ENCODE results near the gene ESPN.
A peak's percentile ranks its signal among the peaks of the same experiment; 100 is the strongest.
"Not testable (repeated sequence)": the region's sequence is repeated elsewhere in the genome, so short reads cannot be mapped to it uniquely, and the experiment has no call there.

The ESPN gene

GRCh38 chr1:6424619-6425593, at the start of gene ESPN:
ESPN (plus strand) TSS chr1:6424776; CDS start chr1:6424956, 180 bp downstream.
- DNase-seq: no peak

DNA sequence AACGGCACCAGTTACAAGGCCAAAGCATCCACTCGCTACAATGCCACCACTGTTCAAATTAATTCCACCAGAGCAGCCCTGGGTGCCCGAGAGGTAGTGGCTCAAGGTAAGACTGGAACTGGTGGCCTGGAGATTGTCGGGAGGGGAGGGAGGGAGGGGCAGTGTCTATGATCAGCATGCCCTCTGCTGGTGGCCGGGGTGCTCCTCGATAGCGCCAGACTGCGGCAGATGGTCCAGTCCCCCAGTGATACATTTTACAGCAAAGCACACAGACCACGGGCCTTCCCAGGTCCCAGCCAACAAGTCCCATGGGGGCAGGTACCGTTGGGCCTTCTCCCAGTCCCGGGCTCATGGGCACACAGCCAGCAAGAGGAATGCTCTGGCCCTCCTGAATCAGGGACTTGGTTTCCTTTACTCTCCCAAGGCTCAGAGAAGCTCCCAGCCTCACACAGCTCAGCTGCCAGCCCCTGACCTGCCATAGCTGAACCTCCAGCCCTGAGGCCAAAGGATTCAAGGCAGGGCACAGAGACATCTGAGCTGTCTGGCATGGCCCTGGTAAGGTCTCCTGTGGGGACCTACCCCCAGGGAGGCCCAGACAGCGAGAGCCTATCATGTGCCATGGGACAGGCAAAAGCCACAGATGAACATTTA, 46.4 kb upstream of the ESPN start:
- no peak for DNase-seq

- DNase-seq: no peak
Observed at GRCh38 chr1:6380037-6380436, 44.5 kb upstream of the ESPN start.

DNA sequence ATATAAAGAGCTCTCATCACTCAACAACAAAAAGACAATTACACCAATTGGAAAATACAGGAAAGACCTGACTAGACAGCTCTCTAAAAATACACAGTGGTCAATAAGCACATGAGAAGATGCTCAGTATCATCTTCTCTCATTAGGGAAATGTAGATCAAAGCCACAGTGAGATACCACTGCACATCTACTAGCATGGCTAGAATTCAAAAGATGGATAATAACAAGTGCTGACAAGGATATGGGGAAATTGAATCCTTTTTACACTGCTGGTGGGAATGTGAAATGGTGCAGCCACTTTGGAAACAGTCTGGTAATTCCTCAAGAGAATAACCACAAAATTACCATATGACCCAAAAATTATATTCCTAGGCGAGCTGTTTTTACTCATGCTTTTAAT, 40.4 kb upstream of the ESPN start:
- DNase-seq: no peak

- no peak for DNase-seq
Observed at GRCh38 chr1:6384962-6385361, 39.6 kb upstream of the ESPN start.

- peak; percentile 73 for DNase-seq
Observed at GRCh38 chr1:6385488-6386191, 38.9 kb upstream of the ESPN start.

DNA sequence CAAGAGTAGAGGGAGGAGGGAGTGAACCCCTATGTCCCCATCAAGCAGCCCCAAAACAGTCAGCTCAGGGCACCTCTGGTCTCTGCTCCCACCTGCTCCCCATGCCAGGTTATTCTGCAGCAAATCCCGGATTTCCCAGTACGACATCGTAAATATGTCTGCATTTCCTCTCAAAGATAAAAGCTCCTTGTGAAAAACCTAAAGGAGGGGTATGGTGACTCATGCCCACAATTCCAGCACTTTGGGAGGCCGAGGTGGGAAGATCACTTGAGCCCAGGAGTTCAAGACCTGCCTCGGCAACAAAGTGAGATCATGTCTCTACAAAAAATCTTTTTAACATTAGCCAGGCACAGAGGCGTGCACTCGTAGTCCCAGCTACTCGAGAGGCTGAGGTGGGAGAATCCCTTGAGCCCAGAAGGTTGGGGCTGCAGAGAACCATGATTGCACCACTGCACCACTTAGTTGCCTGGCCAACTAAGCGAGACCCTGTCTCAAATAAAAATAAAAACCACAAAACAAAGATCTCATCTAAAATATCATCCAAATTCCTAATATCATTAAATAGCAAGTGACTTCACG, 38.1 kb upstream of the ESPN start:
- DNase-seq: peak; percentile 86

GRCh38 chr1:6389971-6390370, 34.6 kb upstream of the ESPN start:
- DNase-seq: no peak

- no peak for DNase-seq
Observed at GRCh38 chr1:6391951-6392808, 32.4 kb upstream of the ESPN start.

DNA sequence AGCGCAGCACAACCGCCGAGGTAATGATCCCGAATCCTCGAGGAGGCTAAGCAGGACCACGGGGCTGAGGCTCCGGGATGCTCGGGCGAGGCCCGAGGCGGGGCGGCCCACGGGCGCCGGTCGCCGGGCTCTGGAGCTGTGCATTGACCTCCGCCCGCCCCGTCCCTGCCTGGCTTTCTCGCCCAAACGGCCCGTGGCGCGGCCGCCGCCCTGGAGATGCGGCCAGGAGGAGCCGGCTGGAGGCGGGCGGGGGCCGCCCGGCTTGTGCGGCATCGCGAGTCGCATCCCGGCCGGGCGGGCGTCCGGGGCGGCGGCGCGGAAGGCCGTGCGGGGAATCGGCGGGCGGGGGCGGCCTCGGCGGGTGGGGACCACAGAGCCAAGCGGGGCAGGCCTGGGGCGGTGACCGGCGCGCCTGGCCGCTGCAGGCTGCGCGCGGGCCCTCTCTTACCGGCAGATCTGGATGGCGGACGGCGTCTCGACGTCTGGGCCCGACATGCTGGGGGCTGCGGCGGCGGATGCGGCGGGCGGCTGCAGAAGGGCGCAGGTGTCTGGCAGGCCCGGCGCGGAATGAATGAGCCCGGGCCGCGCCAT, 31.7 kb upstream of the ESPN start:
- no peak for DNase-seq

- DNase-seq: peak; percentile 88
Observed at GRCh38 chr1:6393400-6394187, 31.0 kb upstream of the ESPN start, which contains the start of gene ACOT7. ACOT7 (minus strand) TSS chr1:6393767; CDS start chr1:6393399, 368 bp downstream.

- DNase-seq: not testable (repeated sequence)
Observed at GRCh38 chr1:6395130-6395529, 29.4 kb upstream of the ESPN start.

DNA sequence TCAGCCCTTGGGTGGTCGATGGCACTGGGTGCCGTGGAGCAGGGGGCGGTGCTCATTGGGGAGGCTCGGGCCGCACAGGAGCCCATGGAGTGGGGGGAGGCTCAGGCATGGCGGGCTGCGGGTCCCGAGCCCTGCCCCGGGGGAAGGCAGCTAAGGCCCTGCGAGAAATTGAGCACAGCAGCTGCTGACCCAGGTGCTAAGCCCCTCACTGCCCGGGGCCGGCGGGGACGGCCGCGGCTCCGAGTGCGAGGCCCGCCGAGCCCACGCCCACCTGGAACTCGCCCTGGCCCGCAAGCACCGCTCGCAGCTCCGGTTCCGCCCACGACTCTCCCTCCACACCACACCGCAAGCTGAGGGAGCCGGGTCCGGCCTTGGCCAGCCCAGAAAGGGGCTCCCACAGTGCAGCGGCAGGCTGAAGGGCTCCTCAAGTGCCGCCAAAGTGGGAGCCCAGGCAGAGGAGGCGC, 28.8 kb upstream of the ESPN start:
- DNase-seq: not testable (repeated sequence)

DNA sequence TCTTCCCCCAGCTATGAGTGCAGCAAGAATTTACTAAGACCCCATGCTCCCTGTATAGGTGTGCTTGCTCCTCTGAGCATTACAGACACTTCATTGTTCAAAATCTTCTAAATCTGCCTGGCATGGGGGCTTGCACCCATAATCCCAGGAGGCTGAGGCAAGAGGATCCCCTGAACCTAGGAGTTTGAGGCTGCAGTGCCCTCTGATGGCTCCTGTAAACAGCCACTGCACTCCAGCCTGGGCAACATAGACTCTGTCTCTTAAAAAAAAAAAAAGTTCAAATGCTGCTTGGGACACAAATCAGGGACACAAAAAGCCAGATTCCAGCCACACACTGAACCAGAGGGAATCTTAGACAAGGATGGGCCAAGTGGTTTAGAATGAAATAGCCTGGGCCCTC, 27.6 kb upstream of the ESPN start:
- DNase-seq: no peak

- no peak for DNase-seq
Observed at GRCh38 chr1:6397844-6398441, 26.6 kb upstream of the ESPN start.

- no peak for DNase-seq
Observed at GRCh38 chr1:6399294-6399693, 25.3 kb upstream of the ESPN start.

DNA sequence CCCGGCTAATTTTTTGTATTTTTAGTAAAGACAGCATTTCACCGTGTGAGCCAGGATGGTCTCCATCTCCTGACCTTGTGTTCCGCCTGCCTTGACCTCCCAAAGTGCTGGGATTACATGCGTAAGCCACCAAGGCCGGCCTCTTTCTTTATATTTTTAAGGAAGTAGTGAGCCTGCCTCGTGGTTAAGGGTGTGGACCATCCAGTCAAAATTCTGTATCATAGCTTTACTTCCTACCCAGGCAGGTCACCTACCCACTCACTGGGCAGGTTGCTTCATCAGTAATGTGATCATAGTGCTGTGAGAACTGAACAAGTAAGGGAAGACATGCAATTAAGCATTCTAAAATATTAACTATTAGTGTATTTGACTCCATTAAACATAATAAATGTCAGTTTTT, 22.9 kb upstream of the ESPN start:
- DNase-seq: no peak

- DNase-seq: no peak
Observed at GRCh38 chr1:6408023-6408422, 16.6 kb upstream of the ESPN start.

DNA sequence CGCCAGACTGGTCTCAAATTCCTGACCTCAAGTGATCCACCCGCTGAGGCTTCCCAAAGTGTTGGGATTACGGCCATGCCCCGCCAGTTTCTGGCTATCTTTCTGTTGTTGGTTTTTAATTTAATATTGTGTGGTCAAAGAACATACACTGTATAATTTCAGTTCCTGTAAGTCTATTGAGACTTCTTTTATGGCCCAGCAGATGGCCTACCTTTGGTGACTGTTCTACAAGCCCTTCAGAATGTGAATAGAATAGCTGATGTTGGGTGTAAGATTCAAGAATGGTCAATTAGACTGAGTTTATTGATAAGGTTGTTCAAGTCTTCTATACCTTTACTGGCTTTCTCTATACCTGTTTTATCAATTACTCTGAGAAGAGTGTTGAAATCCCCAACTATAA, 15.5 kb upstream of the ESPN start:
- DNase-seq: no peak

- DNase-seq: no peak
Observed at GRCh38 chr1:6409733-6410132, 14.8 kb upstream of the ESPN start.
